Heart right ventricle (tissue), 16 donors: ENCODE results near the gene HS6ST1. TPM values are rescaled to one million over a fixed set of nuclear protein-coding genes. Genes with fewer than 3 reads are reported as not detected.
A peak's percentile ranks its signal among the peaks of the same experiment; 100 is the strongest.
"Not testable (repeated sequence)": the region's sequence is repeated elsewhere in the genome, so short reads cannot be mapped to it uniquely, and the experiment has no call there.

Experiments
- ATAC-seq, 8 donors: fragments of 200-7000 bp; cut with Tn5 transposase; one replicate each; pipeline ENCODE4 v1.9.1; 2020; ENCODE audit warnings: mild to moderate bottlenecking in 8 of 8, moderate library complexity in 8 of 8, moderate number of reproducible peaks in 1 of 8
- DNase-seq, 2 donors: peaks; one replicate each; pipeline ENCODE4 v3.0.0-alpha.2; 2020
- H3K27ac ChIP-seq, 10 donors: fragments of 200-600 bp; sonication (generic) in 2 of 10; one replicate each; pipeline versions ENCODE4 v1.5.0 to v1.8.0; 2020 to 2022; ENCODE audit warnings: mild to moderate bottlenecking in 3 of 10
- H3K27me3 ChIP-seq, 7 donors: fragments of 200-600 bp; one replicate each; pipeline ENCODE4 v1.8.0; 2021 to 2022; ENCODE audit warnings: mild to moderate bottlenecking in 2 of 7
- H3K36me3 ChIP-seq, 9 donors: fragments of 200-600 bp; sonication (generic) in 1 of 9; one replicate each; pipeline versions ENCODE4 v1.5.0 to v1.8.0; 2020 to 2022; ENCODE audit warnings: mild to moderate bottlenecking in 2 of 9
- H3K4me1 ChIP-seq, 9 donors: fragments of 200-600 bp; sonication (generic) in 1 of 9; one replicate each; pipeline versions ENCODE4 v1.5.0 to v1.8.0; 2020 to 2022; ENCODE audit warnings: mild to moderate bottlenecking in 4 of 9
- H3K4me3 ChIP-seq, 10 donors: fragments of 200-600 bp; sonication (generic) in 2 of 10; one replicate each; pipeline versions ENCODE4 v1.5.0 to v1.8.0; 2020 to 2022; ENCODE audit warnings: mild to moderate bottlenecking in 7 of 10, moderate library complexity in 2 of 10
- H3K9me3 ChIP-seq, 11 donors: fragments of 200-600 bp in 10 of 11; sonication (generic) in 2 of 11; one replicate each; pipeline versions ENCODE4 v1.5.0 to v1.8.0; 2013 to 2022; ENCODE audit warnings: mild to moderate bottlenecking in 2 of 11, control low read depth in 1 of 11, moderate library complexity in 1 of 11
- WGBS, 2 donors: extraction: QIAGEN DNeasy Blood & Tissue Kit; methylation state at CpG; one replicate each; pipeline ENCODE4 v1.1.7; 2013; ENCODE audit warnings: inconsistent platforms in 1 of 2; 5-methylcytosine and 5-hydroxymethylcytosine counted together
- intact Hi-C, 10 donors: fragments of 100-400 bp; cut with DNase I; formaldehyde crosslinking; loops; one replicate each; pipeline versions ENCODE4 v1.11.1 to v1.14.2; 2022
- polyA plus RNA-seq, 2 donors: library from polyadenylated mRNA; stranded (reverse); fragments of 200-250 nt; gene quantifications; one replicate each; pipeline ENCODE4 v1.2.3, GENCODE V29; 2013
- total RNA-seq, 10 donors: library from RNA; stranded (reverse); fragmentation: NEBNext Ultra II Directional in 3 of 10; extraction: Animal tissue kit (Norgen Biotek cat#: 25700) in 3 of 10; gene quantifications; one replicate each; pipeline versions ENCODE4 v1.2.1 to v1.2.4, GENCODE V29; 2021 to 2023
- TF ChIP-seq, protein P1 (sequence below), 9 donors: fragments of 200-600 bp; sonication (generic) in 2 of 9; IDR thresholded peaks; one replicate each; pipeline versions ENCODE4 v1.5.0 to v1.8.0; 2021 to 2022; ENCODE audit warnings: antibody characterized with exemption in 9 of 9, mild to moderate bottlenecking in 5 of 9, moderate library complexity in 1 of 9
- donor health status: Arrhythmogenic right ventricular cardiomyopathy.
- donor health status: ischemic (EF 13 %, LVEDD 7.1; RV severe dilation, severe dysfunction).
- donor health status: healthy with polysubstance abuse.
- donor health status: DM: no; HTN: yes; CAD: no.
- donor health status: DM: no; HTN: no; CAD: no.
- donor health status: ischemic (EF 25% LVEDD 6.9; RV normal size, moderate dysfunction).
- donor health status: ischemic (EF 25% LVEDD 5.7; RV mildly dilated, moderate dysfunction).
- donor health status: healthy.
- donor health status: DM: yes; HTN: yes; CAD: no.
- donor health status: Ischemic cardiomyopathy.
- donor health status: ischemic (EF 35%, LVEDD 5.7; RV mildly dilated, moderate dysfunction).
- donor health status: nonischemic (EF 11% LVEDD 7.7; RV severe dilation, severe dysfunction).
- donor health status: DM: yes; HTN: yes; CAD: no.
- donor health status: PGD.
- donor health status: ischemic (EF 29% LVEDD 5.4; RV normal size, mild dysfunction).
- donor health status: nonischemic (EF 23%, LVEDD 6.1; RV moderate dilation, normal function).

Gene HS6ST1
- total and polyA plus RNA-seq, 12 donors = 10.5 to 51.6 (median 18.2) TPM

DNA sequence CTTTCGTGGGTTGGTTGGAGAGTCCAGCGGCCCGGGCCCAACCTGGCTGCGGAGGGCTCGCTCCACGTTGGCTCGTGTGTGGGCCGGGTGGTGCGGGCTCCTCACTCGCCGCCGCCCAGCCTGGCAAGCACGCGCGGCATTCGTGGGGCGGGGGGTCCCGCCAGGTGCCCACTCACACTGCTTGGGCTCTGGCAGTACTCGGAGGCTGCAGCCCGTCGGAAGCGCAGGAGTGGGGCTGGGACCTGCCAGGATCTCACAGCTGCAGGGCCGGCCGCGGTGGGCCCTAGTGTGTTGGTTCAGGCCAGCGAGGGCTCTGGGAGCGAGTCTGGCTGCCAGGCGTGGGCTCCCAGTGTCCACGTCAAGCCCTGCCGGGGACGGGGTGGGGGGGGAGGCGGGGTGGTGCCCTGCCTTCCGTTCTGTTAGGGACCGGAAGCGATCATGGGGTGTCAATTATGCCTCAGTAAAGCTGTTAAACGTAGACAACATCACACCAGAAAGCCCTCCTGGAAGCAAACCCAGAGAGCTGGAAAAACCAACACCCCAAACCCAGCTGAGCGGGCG is 1.0 kb upstream of the HS6ST1 start:
- H3K36me3 ChIP-seq = peaks cover 0 to 6% (median 0%) of the 10 kb centered on the region in 9 donors
- DNase-seq (no peak), ATAC-seq (no peak)
- peak overlapping the region in 6 of 10 donors; percentile 62 to 97 (median 73) for H3K4me3 ChIP-seq
- no peaks in the 10 kb centered on the region for H3K9me3 ChIP-seq
- H3K27me3 ChIP-seq = peaks cover 0 to 9% (median 0%) of the 10 kb centered on the region in 7 donors
- TF ChIP-seq, protein P1, sequence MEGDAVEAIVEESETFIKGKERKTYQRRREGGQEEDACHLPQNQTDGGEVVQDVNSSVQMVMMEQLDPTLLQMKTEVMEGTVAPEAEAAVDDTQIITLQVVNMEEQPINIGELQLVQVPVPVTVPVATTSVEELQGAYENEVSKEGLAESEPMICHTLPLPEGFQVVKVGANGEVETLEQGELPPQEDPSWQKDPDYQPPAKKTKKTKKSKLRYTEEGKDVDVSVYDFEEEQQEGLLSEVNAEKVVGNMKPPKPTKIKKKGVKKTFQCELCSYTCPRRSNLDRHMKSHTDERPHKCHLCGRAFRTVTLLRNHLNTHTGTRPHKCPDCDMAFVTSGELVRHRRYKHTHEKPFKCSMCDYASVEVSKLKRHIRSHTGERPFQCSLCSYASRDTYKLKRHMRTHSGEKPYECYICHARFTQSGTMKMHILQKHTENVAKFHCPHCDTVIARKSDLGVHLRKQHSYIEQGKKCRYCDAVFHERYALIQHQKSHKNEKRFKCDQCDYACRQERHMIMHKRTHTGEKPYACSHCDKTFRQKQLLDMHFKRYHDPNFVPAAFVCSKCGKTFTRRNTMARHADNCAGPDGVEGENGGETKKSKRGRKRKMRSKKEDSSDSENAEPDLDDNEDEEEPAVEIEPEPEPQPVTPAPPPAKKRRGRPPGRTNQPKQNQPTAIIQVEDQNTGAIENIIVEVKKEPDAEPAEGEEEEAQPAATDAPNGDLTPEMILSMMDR (IDR thresholded peaks at IDR 0.05) = no peak
- peaks cover 14 to 49% (median 39%) of the 10 kb centered on the region in 9 donors for H3K4me1 ChIP-seq
- intact Hi-C loops = loop anchor here (5.0 to 10.0 kb wide), 13 partner anchors 125 to 1605 kb away; no protein-coding TSS in a partner anchor
- no peak overlapping the region for H3K27ac ChIP-seq
- WGBS, 2 donors = 86 to 87% methylated on average over 37 to 38 of the region's 38 CpGs

DNA sequence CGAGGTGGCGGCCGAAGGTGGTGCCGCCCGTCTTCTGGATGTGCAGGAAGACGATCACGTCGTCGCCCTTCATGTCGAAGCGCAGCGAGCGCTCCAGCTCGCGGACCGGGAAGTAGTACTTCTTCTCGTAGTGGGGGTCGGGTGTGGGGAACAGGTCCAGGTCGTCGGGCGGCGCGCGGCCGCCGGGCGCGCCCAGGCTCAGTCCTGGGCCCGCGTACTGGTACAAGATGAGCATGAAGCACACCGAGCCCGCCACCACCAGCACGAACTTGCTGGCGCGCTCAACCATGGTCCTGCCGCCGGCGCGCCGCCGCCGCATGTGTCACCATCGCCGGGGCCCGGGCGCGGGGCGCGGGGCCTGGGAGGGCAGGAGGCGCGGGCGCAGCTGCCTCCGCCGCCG is 423 bp downstream of the HS6ST1 start:
- peaks cover 14 to 61% (median 45%) of the 10 kb centered on the region in 9 donors for H3K4me1 ChIP-seq
- H3K27ac ChIP-seq = not testable (repeated sequence)
- intact Hi-C loops = loop anchor here in 3 of 10 donors (10.0 kb wide), 2 partner anchors 133 to 143 kb away; no protein-coding TSS in a partner anchor

DNA sequence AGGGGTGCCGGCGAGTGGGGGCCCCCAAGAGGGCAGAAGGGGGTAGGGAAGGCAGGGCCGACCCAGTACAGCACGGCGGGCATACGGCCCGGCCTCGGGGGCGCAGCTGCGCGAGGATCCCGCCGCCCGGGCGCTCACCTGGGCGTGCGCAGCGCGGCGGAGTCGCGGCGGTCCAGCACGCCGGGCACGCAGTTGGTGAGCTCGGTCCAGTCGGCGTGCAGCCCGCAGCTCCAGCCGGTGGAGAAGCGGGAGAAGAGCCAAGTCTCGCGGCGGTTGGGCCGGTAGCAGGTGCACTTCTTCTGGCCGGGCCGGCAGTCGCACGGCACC is 806 bp downstream of the HS6ST1 start:
- not testable (repeated sequence) for H3K27me3 ChIP-seq, H3K9me3 ChIP-seq, DNase-seq, H3K36me3 ChIP-seq
- Histone ChIP-seq H3K4me3 (peak overlapping the region; percentile 52 to 97 (median 74)), H3K27ac (peak overlapping the region in 4 of 10 donors; percentile 16 to 49 (median 36)), H3K4me1 (peaks cover 14 to 64% (median 45%) of the 10 kb centered on the region in 9 donors)
- ATAC-seq = peak in 1 of 8 donors; percentile 7
- intact Hi-C loops = loop anchor here in 3 of 10 donors (10.0 kb wide), 2 partner anchors 133 to 143 kb away; no protein-coding TSS in a partner anchor
- WGBS, 2 donors = 0% methylated on average over 18 to 25 of the region's 40 CpGs

More for the DNA sequence above, 423 bp downstream of the HS6ST1 start:
- not testable (repeated sequence) for H3K27me3 ChIP-seq, ATAC-seq, H3K9me3 ChIP-seq, DNase-seq, H3K36me3 ChIP-seq
- 0% methylated on average over 36 to 44 of the region's 55 CpGs for WGBS, 2 donors
- peak overlapping the region in 9 of 10 donors; percentile 60 to 97 (median 74) for H3K4me3 ChIP-seq

DNA sequence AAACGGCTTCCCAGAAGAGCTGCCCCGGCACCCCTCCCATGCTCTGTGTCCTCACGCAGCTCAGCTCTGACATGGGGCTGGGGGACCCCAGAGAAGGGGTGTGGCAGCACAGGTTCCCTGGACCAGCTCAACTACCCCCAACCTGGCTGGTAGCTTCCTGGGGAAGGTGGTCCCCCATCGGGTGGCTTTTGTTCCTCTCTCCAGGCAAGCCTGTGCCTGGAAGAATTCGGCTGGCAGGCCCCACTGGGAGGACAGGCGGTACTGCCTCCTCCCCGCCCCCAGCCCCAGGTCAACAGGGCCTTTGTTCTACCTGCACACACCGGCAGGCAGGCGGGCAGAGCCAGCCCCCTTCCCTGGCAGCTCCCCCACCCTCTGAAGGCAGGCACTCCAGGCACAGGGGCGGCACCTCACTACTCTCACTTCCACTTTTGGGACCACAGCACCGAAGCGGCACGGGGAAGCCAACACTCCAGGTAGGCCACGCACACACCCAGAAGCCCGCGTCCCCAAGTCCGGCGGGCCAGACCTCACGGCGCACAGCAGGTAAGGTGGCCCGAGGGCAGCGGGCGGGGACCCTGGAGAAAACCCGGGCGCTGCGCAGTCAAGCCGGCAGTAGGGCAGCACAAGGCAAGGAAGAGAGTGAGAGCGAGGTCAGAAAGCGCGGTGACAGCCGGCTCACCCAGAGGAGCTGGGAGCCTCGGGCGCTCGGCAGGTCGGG is 1.3 kb downstream of the HS6ST1 start:
- WGBS, 2 donors = 6 to 7% methylated on average over 35 of the region's 35 CpGs
- Histone ChIP-seq H3K9me3 (no peaks in the 10 kb centered on the region), H3K27me3 (peaks cover 0 to 9% (median 0%) of the 10 kb centered on the region in 7 donors), H3K36me3 (peaks cover 0 to 6% (median 0%) of the 10 kb centered on the region in 9 donors), H3K4me3 (peak overlapping the region; percentile 52 to 97 (median 74)), H3K27ac (peak overlapping the region in 4 of 10 donors; percentile 16 to 49 (median 36)), H3K4me1 (peaks cover 14 to 61% (median 40%) of the 10 kb centered on the region in 9 donors)
- peak in 2 of 8 donors; percentile 1 to 9 for ATAC-seq
- no peak for DNase-seq
- intact Hi-C loops = loop anchor here in 3 of 10 donors (10.0 kb wide), 2 partner anchors 133 to 143 kb away; no protein-coding TSS in a partner anchor
- TF ChIP-seq, protein P1 (IDR thresholded peaks at IDR 0.05) = no peak

DNA sequence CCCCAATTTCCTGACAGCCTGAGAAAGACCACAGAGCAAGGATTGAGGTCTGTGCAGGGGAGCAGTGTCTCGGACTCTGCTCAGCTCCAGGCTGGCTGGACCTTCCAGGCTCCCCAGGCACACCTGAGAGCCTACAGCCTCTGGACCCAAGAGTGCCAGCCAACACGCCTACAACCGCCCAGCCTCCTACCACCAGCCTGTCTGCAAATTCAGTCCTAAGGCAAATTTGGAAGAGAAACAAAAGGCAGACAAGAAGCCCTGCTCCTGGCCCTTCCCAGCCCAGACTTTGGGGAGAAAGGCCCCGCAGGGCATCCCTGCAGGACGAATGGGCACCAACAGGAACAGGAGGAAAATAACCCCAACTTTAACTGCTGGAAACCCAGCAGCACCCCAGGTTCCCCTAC is 1.9 kb downstream of the HS6ST1 start:
- ATAC-seq = no peak
- Histone ChIP-seq H3K9me3 (no peaks in the 10 kb centered on the region), H3K4me3 (peak overlapping the region in 9 of 10 donors; percentile 60 to 97 (median 74)), H3K27me3 (peaks cover 0 to 9% (median 0%) of the 10 kb centered on the region in 7 donors), H3K4me1 (peaks cover 14 to 65% (median 39%) of the 10 kb centered on the region in 9 donors), H3K27ac (peak overlapping the region in 2 of 10 donors; percentile 25 to 49), H3K36me3 (peaks cover 0 to 6% (median 0%) of the 10 kb centered on the region in 9 donors)
- WGBS, 2 donors = 53 to 66% methylated on average over 5 of the region's 5 CpGs
- no peak for DNase-seq
- TF ChIP-seq, protein P1 (IDR thresholded peaks at IDR 0.05) = no peak
- intact Hi-C loops = loop anchor here in 3 of 10 donors (10.0 kb wide), 2 partner anchors 132 to 142 kb away; no protein-coding TSS in a partner anchor
